NCI-H1694 (cell line): ENCODE results near the gene PARVG.
"Not testable (repeated sequence)": the region's sequence is repeated elsewhere in the genome, so short reads cannot be mapped to it uniquely, and the experiment has no call there.

Experiments used
- DNase-seq: peaks from one replicate; lab custom pipeline; 2025; lab: John Stamatoyannopoulos, UW

PARVG gene

DNA sequence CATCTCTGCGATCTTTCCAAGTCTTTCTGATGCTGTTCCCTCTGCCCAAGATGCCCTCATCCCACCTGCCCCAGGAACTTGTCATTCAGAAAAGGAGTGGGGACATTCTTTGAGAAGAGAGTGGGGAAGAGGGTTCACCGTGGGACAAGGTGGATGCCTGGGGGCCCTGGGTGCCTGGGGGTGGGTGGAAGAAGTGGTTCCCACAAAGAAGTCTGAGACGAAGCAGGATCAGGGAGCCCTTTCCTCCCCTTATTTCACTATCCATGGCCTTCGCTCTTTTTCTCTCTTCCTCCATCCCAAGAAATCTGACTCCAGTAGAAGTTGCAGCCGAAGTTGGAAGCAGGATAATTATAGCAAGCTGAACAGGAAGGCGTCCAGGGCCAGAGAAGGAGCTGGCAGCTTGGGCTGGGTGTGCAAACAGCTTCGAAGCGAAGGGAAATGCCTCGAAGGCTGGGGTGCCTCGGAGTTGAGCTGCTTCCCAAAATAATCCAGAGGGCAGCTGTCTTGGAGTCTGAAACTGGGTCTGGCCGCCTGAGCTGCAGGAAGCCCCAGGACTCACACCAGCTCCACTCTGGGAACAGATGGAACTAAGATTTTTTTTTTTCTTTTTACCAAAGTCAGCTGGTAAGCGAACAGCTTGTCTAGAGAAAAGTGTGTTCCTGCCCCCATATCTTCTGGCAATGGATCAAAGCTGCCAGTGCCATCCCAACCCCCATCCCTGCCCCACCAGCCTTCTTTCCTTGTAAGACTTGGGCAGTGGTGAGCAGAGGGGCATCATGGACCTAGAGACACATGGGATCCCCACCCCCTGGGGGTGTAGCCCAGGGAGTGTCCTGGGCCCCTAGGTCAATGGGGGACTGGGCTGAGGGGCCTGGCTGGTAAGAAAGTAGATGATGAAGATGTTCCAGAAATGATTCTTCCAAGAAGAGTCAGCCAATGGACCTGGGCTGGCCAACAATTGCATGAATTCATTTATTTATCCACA is 31.5 kb downstream of the PARVG start:
- DNase-seq = peak; percentile 15

DNA sequence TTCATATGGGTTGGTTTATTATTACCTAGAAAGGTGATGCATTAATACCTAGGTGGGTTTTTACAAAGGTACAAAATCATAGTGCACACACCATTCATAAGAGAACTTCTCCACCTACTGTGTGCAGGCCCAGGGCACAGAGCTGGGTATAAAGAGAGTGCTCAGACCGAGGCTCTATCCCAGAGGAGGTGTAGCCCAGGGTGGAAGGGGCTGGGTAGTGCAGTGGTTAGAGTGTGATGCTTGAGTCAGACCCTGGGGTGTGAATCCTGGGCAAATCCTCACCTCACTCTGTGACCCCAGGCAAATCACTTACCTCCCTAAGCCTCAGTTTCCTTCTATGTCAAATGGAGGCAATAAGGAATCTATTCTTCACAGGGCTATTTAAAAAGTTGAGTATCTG is 32.2 kb downstream of the PARVG start:
- DNase-seq = no peak

DNA sequence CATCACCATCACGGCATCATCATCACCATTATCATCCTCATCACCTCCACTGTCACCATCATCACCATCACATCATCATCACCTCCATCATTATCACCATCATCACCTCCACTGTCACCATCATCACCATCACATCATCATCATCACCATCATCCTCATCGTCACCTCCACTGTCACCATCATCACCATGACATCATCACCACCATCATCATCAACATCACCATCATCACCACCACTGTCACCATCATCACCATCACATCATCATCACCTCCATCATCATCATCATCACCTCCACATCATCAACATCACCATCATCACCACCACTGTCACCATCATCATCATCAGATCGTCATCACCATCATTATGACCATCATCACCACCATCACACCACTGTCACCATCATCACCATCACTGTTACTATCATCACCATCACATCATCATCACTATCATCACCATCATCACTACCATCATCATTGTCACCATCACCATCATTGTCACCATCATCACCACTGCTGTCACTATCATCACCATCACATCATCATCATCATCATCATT is 32.8 kb downstream of the PARVG start:
- DNase-seq = no peak

DNA sequence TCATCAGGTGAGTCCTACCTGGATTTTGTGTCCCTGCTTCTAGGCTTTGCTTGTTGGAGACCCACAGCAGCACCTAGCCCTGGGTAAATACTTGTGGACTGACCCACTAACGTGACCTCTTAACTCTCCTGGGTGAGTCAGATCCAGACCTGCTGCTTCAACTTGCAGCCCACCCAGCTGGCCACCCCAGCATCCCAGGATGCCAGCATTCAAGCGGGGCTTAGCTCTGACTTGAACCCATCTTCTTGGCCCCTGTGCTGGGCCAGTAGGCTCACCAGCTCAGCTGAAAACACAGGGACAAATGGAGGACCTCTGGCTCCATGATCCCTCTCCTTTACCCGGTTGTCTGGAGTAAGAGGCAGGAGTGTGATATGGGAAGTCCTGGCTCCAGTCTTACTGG is 33.5 kb downstream of the PARVG start:
- no peak for DNase-seq

DNA sequence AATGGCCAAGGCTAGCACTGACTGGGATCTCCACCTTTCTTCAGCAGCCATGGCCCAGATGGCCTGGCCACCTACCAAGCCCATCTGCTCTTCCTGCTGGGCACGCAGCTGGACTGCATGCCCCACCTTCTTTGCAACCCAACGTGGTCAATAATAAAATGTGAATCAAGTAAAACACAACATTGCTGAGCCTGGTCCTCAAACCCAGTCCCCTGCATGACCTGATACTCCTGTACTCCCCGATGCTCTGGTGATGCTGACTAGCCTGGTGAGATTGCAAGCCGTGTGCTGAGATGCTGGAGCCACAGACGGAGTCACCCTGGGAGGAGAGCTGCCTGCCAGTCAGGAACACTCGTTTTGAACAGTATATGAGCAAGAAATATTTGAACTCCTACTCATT is 34.0 kb downstream of the PARVG start:
- DNase-seq = no peak

DNA sequence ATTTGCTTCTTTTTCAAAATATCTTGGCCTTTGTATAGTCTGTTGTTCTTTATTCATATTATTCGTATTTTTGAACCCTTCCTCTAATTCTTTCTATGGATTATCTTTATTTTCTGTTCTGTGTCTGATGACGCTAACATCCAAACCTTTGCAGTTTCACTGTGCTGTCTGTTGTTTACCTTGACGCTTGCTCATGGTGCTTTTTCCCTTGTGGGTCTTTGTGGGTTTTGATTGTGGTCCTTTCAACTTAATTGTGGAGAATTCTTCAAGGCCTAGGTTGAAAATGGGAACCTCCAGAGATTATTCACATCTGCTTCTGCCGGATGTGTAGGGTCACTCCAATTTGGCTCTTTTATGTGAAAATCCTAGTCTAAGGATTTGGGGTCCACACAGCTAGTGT is 34.6 kb downstream of the PARVG start:
- no peak for DNase-seq

DNA sequence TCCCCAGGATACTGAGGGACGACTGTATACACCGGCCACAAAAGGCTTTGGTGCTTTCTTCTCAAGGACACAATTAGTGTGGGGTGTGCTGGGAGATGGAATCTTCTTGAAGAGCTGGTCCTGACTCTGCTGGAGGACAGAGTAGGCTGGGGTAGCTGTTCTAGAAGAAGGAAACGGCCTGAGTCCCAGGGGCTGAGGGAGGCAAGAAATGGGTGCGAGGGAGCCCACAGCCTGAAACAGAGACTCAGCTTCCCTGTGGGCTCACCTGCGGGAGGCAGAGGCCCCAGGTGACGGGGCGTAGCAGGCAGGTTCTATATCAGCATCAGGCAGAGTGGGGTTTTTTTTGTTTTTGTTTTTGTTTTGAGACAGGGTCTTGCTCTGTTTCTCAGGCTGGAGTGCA is 36.6 kb downstream of the PARVG start:
- DNase-seq = no peak

DNA sequence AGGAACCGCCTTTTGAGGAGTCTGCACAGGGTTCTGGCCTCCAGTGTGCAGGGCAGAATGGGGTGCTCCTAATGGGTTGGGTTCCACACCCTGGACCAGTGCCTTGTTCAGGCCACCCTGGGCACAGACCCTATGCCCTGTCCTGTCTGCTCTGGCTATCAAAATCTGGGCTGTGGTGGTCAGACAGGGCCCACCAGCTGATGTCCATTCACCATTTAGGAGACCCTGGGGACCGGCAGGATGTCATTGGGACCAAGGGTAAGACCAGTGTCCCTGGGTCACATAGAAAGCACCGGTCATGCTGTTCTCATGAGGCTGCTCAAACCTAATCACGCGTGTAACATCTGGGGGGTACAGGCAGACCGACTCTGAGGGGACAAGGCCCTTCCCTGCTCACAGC is 37.3 kb downstream of the PARVG start:
- DNase-seq = no peak

DNA sequence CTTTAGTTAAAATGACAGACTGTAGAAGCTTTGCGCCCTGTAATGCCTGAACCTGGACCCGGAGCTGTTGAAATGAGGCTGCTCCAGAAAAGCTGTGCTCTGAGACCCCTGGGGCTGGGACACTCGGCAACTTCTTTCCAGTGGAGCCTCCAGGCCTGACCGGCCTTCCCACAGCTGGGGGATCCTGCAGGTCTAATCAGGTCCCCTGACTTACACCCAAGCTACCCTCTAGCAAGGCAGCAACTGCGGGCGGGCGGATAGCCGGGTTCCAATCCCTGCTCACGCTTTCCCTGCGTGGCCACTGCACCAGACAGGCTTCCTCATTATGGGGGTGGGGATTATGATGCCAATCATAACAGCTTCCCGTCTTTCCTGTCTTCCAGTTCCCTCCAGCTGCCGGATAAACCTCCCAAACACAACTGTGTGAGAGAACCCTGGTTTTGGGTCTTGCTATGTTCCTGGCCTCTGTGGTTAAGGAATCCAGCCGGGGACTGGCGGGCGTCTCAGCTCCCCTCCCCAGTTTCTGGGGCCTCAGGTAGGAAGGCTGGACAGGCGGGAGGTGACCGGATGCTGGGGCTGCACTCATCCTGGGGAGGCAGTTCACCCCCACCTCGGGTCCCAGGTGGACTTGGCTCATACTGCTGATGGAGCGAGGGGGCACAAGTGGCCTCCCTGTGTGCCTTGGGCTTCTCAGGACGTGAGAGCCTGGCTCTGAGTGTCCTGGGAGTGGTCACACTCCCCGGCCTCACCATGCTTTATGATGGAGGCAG is 38.6 kb downstream of the PARVG start:
- DNase-seq = no peak

DNA sequence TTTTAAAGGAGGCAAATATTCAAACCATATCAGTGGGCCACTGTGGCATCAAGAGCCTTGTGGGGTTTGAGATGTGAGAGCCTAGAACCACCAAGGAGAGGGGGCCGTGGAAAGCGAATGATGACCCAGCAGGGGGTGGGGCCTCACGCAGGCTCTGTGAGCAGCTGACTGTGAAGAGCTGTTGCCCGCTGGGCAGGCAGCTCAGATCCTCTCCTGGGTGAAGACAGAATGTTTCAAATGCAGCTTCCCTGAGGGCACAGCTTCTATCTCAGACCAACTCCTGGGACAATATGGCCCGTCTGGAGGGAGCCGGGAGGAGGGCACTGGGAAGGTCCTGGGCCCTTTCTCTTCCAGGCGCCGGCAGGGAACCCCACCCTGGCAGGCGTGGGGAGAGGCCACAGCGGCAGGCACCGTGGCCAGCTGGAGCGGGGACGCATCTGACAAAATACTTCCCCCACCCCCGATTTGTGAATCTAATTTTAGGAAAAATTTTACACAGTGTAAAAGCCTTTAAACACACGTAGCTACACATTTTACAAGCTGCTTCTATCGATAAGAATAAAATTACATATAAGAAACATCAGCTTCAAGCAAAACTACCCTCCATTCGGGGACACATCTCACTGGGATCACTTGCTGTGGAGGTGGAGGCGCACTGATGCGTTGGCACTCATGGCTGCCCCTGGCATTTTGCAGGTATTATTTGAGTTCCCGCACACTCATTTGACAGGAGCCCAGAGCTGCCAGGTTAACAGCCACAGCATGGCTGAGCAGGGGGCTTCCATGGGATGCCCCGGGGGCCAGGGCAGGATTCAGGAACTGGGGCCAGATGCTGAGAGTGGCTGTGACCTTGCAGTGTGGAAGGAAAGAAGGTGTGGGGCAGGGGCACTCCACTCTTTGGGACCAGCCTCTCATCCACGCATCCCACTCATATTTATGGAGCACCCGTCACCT is 40.3 kb downstream of the PARVG start:
- DNase-seq = no peak

DNA sequence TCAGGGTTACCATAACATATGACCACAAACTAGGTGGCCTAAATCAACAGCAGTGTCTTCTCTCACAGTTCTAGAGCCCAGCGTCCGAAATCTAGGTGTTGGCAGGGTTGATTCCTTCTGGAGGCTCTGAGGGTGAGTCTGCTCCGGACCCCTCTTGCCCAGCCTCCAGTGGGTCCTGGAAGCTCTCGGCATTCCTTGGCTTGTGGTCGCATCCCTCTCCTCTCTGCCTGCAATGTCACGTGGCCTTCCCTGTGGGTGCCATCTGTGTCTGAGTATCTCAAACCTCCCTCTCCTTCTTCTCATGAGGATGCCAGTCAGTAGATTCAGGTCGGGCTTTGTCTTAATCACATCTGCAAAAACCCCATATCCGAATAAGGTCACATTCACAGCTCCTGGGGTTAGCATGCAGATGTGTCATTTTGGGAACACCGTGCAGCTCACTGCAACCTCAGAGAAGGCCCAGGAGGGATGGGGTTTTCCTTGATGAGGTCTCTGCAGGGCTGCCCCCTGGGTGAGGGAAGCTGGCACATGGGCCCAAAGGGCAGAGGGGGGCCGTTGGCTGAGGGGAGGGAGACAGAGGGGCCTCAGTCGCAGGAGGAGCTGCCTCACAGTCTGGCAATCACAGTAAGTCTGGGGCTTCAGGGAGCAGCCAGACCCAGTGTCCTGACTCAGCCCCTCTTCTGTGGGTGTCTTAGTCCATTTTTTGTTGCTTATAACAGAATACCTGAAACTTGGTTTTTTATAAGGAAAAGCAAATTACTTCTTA is 41.2 kb downstream of the PARVG start:
- no peak for DNase-seq

DNA sequence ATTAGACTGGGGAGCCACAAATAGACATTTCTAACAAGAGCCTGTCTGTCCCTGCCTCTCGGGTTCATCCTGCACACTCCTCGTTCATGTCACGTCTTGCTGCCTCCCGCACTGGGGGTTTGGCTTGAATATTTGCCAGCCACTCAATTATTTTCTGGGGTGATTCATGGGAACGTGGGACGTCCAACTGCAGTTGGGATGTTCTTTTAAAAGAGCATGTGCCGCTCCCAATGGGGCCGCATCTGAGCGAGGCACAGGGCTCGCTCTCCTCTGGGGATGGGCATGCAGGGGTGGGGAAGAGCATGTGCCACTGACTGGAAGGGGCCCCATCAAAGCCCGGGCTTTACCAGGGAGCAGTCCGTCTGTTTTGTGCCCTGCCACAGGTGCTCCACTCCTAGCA is 43.4 kb downstream of the PARVG start:
- no peak for DNase-seq

DNA sequence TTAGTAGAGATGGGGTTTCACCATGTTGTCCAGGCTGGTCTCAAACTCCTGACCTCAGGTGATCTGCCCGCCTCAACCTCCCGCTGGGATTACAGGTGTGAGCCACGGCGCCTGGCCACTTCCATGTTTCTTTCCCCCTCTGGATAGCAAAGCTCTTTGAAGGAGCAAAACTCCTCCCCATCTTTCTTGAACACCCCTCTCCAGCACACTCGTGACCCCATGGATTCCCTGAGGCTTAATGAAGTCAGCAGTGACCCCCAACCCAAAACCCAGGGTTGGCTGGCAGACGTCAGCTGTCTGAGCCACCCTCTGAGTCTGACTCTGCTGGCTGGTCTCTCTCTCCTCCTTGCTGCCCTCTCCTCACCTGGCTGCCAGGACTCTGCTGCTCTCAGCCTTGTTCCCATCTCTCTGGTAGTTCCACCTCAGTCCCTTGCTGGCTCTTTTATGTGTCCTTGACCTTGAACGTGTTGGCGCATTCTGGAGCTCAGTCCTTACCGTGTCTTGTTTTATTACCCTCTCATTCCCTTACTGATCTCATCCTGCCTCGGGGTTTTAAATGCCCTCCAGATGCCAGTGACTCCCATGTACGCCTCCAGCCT is 44.5 kb downstream of the PARVG start:
- DNase-seq = no peak

DNA sequence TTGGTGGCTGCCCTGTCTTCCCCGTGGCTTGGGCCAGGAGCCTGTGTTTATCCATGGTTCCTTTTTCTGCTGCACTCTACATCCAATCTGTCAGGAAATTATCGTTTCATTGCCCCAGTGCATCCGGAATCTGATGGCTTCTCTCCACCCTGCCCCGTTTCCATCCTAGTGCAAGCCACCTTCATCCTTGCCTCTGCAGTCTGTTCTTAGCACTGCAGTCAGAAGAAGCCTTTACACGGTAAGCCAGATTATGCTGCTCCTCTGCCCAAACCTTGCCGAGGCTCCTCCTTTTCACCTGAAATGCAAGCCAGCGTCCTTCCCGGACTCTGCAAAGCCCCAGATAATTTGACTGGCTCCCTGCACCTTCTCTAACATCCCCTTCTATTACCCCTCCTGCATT is 45.1 kb downstream of the PARVG start:
- no peak for DNase-seq

DNA sequence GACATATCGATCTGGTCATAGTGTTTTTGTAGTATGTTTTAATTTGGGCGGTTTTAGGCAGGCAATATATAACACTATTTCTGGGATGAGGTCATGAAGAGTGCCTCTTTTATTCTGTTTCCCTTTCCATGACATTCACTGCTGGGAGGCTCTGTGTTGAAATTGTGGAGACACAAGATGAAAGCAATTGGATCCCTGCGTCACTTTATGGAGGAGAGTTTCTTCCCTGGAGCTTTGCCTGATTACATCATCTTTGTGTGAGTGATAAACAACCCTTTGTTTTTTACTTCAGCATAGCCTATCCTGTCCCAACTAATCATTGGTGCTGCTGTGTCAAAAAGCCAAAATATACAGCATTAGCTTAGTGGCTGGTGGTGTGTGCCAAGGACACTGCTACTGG is 48.6 kb downstream of the PARVG start:
- no peak for DNase-seq

DNA sequence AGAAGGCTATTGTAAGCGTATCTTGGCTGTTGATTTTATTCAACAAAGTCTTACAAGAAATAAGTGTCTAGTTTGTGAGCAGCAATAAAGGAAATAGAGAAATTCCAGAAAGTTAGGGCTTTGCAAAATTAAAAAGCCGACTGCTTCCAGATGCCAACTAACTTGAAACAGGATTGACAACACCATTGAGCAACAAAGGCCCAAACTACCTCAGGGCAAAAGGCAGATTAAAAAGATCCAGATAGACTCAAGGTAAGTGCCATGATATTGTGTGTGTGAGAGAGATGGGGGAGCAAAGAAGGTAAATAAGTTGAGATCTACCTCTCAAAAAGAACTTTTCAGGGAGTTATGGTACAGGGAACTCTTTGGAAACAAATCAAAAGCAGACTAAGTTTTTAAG is 49.1 kb downstream of the PARVG start:
- DNase-seq = no peak

DNA sequence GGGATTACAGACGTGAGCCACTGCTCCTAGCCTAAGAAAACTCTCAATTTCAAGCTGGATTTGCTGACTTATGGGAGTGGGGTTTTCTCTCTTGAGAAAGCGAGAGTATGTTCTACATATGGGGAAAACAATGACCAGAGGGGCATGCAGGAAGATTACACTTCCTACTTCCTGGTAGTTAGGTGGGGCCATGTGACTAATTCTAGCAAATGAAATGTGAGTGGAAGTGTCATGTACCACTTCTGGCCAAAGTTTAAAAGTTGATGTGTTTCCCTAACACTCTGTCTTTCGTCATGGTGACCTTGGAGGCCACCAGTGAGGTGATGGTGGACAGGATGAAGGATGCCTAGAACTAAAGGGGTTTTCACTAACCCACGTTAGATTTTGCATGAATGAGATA is 50.5 kb downstream of the PARVG start:
- DNase-seq = no peak

DNA sequence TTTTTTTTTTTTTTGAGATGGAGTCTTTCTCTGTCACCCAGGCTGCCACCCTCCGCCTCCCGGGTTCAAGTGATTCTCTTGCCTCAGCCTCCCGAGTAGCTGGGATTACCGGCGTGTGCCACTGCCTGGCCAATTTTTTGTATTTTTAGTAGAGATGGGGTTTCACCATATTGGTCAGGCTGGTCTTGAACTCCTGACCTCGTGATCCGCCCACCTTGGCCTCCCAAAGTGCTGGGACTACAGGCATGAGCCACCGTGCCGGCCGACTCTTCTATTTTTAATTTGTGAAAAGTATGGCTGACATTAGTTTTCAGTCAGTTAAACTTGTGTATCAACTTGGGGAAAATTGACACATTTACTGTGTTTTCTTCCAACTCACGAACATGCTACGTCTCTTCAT is 53.6 kb downstream of the PARVG start:
- DNase-seq = not testable (repeated sequence)

DNA sequence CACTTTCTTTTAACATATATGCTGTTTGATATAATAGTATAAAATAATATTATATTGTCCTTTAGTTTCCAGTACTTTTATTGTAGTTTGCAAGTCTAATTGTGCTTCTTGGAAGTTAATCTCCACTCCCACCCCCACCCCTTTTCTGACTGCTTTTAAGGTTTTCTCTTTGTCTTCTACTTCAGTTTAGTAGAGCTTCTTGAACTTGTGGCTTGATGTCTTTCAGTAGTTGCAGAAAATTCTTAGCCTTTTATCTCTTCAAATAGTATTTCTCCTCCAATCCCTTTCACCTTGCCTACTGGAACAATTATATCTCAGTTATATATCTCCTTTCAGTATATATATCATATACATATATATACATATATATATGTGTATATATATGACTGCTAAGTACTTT is 56.6 kb downstream of the PARVG start:
- no peak for DNase-seq

DNA sequence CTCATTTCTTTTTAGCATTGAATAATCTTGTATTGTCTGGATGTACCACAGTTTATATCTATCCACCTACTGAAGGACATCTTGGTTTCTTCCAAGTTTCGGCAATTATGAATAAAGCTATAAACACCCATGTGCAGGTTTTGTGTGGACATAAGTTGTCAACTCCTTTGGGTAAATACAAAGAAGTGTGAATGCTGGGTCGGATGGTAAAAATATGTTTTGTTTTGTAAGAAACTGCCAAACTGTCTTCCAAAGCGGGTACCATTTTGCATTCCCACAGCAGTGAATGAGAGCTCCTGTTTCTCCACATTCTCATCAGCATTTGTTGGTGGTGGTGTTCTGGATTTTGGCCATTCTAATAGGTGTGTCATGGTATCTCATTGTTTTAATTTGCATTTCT is 60.4 kb downstream of the PARVG start:
- DNase-seq = not testable (repeated sequence)
